ENCODE results near the gene SPAG16.

DNA sequence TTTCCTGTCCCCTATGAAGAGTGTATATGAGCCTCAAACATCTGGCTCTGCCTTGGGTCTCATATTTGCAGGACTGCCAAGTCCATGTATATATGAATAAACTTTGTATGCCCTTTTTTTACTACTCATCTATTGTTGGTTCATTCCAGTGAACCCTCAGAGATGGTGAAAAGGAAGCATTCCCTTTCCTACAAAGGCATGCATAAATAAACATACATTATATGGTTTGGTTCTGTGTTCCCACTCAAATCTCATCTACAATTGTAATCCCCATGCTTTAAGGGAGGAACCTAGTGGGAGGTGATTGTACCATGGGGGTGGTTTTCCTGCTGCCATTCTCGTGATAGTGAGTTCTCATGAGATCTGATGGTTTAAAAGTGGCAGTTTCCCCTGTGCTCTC lies 534.2 kb downstream of the SPAG16 start:
- TF ChIP-seq POLR2A (IDR thresholded peaks at IDR 0.05), result no peak
- TF ChIP-seq, protein P1, sequence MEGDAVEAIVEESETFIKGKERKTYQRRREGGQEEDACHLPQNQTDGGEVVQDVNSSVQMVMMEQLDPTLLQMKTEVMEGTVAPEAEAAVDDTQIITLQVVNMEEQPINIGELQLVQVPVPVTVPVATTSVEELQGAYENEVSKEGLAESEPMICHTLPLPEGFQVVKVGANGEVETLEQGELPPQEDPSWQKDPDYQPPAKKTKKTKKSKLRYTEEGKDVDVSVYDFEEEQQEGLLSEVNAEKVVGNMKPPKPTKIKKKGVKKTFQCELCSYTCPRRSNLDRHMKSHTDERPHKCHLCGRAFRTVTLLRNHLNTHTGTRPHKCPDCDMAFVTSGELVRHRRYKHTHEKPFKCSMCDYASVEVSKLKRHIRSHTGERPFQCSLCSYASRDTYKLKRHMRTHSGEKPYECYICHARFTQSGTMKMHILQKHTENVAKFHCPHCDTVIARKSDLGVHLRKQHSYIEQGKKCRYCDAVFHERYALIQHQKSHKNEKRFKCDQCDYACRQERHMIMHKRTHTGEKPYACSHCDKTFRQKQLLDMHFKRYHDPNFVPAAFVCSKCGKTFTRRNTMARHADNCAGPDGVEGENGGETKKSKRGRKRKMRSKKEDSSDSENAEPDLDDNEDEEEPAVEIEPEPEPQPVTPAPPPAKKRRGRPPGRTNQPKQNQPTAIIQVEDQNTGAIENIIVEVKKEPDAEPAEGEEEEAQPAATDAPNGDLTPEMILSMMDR (IDR thresholded peaks at IDR 0.05), result no peak

Measured in body of pancreas (tissue), 4 donors.